ENCODE measurements around the gene RNF8.
A peak's percentile ranks its signal among the peaks of the same experiment; 100 is the strongest.
"Not testable (repeated sequence)": the region's sequence is repeated elsewhere in the genome, so short reads cannot be mapped to it uniquely, and the experiment has no call there.

RNF8 gene

DNA sequence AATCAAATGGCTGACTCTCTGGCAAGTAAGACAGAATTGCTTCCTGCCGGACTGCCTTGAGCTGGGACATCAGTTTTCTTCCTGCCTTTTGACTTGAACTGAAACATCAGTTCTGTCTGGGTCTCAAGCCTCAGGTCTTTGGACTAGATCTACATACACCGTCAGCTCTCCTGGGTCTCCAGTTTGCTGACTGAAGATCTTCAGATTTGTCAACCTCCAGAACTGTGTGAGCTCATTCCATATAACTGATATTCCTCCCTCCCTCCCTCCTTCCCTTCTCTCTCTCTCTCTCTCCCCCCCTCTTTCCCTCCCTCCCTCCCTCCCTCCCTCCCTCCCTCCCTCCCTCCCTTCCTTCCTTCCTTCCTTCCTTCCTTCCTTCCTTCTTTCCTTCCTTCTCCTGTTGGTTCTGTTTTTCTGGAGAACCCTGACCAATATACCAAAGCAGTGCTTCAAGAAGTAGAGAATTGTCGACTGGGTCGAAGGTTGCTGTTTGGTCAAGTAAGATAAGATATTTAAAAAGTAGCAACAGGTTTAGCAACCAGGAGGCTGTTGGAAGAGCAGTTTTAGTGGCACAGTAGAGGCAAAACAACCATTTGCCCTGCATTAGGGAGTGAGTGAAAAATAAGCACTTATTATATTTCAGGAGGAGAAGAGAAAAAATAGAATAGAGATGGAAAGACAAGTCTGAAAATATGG lies 46.2 kb downstream of the RNF8 start:
- DNase-seq (ENCODE audit: low read depth): no peak

DNA sequence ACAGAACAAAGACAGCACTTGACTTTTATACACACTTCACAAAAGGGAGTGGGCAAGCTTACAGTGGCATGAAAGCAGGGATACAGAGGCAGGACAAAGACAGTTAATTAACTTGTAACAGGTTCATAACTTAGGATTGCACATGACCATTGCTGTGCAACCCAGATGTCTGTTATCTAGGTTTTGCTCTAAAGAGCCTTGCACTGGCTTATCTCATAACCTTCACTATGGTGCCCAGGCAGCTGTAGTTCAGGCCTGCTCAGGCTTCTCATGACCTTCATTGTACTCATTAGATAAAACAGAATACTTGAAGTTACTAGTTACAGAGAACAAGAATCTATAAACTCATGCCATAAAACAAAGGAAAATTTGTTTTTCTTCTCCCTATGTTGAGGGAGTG lies 47.9 kb downstream of the RNF8 start:
- DNase-seq (ENCODE audit: low read depth): not testable (repeated sequence)

DNA sequence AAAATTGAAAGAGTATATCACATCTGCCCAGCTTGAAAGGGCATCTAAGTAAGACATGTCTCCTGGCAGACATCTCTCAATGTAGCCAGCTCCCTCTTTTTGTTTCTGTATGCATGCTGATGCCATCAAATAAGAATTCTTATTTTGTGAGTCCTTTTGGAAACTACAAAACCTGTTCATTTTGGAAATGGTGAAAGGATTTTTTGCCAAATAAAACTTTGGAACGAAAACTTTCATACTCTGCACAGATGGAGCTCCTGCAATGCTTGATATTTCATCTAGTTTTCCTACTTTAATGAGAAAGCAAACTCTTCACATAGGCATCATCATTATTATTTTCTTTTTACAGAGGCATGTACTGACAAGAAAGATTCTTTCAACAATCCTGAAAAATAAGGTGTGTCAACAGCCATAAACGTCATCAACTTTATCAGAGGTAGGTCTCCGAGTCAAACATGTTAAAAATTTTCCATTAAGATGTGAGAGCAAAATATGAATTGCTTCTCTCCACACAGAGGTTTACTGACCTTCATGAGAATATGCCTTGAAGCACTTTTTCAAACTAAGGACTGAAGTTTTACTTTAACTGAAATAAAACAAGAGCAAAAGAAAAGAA lies 53.1 kb downstream of the RNF8 start:
- no peak for DNase-seq (ENCODE audit: low read depth)

DNA sequence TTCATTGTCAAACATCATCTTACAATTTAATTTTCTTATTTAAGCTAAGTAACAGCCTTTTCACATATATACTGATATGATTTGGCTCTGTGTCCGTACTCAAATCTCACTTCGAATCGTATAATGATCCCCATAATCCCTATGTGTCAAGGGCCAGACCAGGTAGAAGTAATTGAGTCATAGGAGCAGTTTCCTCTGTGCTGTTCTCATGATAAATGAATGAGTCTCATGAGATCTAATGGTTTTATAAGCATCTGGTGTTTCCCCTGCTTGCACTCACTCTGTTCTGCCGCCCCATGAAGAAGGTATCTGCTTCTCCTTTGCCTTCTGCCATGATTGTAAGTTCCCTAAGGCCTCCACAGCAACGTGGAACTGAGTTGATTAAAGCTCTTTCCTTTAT lies 54.2 kb downstream of the RNF8 start:
- no peak for DNase-seq (ENCODE audit: low read depth)

DNA sequence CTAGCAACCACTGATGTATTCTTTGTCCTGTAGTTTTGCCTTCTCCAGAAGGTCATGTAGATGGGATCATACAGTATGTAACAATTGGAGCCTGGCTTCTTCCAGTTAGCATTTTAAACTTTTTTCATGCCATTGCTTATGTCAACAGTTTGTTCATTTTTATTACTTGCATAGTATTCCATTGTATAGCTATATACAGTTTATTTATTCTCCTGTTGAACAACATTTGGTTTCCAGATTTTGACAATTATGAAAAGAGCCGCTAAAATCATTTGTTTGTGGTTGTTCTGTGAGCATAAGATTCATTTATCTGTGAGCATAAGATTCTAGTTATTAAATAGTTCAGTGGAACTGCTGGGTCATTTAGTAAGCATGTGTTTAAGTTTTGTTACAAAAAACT lies 55.7 kb downstream of the RNF8 start:
- no peak for DNase-seq (ENCODE audit: low read depth)

DNA sequence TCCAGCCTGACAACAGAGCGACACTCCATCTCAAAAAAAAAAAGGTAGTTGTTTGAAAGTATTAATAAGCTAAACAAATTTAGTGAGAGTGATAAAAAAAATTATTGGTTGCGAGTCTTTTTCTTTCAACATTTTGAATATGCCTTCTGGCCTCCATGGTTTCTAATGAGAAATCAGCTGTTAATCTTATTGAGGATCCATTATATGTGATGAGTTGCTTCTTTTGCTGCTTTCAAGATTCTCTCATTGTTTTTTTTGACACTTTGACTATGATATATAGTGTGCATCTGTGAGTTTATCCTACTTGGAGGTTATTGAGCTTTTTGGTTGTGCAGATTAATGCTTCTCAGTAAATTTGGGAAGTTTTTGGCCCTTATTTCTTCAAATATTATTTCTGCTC lies 63.6 kb downstream of the RNF8 start:
- DNase-seq (ENCODE audit: low read depth): no peak

DNA sequence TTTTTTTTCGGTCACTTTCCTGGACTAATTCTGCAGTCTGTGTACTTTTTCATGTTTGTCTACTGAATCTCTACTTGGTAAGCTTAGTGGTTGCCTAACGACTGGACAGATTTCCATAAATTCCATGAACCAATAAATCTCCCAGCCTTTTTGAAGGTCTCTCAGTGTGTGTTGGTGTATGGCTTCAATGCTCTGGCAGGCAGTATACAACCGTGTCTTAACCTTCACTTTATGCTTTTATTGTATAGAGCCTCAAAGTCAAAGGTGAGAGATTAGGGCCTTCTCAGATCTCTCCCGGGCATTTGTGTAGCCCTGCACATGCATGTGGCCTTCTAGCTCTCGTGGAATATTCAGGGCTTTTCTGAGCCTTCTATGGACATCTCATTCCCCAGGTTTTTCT lies 64.9 kb downstream of the RNF8 start:
- no peak for DNase-seq (ENCODE audit: low read depth)

DNA sequence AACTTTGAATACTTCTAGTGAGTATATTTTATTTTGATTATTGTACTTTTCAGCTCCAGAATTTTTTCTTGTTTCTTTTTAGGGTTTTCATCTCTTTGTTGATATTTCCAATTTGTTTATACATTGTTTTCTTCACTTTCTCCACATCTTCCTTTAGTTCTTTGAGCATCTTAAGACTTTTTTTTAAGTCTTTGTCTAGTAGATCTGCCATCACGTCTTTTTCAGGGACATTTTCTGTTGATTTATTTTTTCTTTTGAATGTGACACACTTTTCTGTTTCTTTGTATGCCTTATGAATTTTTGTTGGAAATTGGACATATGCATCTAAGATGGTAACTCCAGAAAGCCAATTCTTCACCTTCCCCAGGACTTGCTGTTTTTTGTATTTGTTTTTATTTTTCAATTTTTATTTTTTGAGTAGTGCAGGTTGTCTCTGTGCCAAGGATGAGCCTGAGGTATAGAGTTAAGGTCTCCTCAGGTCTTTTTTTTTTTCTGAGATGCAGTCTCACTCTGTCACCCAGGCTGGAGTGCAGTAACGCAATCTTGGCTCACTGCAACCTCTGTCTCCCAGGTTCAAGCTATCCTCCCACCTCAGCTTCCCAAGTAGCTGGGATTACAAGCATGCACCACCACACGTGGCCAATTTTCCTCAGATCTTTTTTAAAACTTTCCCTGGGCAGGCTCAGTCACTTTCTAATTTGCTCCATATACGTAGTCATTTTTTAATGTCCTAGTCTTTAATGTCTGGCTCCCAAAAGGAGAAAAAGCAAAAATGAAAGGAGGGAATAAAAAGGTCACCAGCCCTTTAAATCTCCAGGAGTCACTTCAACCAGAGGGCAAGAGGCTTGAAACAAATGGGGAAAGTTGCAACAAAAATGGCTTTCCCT lies 72.5 kb downstream of the RNF8 start:
- DNase-seq (ENCODE audit: low read depth): no peak

DNA sequence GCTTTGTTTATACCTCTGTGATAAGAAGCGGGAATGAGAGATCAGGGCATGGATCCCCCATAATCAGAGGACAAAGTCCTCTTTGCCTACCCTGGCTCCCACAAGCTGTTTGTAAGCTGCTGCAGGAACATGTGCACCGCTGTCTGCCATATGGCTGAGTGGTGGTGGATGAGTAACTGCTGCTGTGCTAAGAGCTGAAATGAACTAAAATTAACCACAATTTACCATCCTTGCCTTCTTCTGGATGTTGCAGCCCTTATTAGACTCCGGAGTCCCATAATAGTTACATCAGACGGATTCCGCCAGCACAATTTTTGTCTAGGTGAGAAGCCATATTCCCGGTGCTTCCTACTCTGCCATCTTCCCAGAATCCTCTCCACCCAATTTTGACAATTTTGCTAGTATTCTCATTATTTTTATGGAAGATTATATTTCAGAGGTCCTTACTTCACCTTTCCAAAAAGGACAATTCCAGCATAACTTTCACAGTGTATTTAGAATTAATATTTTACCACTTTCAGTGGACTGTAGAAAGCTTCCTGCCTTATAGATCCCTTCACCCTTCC lies 73.2 kb downstream of the RNF8 start:
- no peak for DNase-seq (ENCODE audit: low read depth)

DNA sequence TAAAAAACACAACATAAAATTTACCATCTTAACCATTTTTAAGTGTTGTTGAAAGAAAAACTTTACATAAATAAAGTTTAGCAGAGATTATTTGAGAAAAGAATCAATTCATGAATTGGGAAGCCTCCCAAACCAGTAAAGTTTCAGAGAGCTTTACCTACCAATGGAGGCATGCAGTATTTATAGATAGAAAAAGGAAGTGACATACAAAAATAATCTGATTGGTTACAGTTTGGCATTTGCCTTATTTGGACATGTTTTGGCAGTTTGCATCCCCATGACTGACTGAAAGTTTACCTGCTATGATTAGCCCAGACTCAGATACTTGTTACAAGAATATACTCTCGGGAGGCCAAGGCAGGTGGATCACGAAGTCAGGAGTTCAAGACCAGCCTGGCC lies 75.6 kb downstream of the RNF8 start:
- no peak for DNase-seq (ENCODE audit: low read depth)

DNA sequence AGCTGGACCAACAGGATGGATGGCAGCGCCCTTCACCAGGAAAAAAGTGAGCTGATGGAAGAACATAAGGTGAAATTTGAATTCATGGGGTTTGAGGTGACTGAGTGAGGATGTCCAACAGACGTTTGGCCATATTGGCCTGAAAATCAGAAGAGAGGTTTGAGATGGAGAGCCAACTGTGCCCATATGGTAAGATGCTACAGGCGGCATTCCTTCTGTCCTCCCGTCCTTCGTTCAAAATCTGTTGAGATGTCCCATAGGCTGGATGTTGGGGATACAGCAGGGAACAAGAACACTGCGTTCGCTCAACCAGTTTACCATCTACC lies 78.8 kb downstream of the RNF8 start:
- no peak for DNase-seq (ENCODE audit: low read depth)

DNA sequence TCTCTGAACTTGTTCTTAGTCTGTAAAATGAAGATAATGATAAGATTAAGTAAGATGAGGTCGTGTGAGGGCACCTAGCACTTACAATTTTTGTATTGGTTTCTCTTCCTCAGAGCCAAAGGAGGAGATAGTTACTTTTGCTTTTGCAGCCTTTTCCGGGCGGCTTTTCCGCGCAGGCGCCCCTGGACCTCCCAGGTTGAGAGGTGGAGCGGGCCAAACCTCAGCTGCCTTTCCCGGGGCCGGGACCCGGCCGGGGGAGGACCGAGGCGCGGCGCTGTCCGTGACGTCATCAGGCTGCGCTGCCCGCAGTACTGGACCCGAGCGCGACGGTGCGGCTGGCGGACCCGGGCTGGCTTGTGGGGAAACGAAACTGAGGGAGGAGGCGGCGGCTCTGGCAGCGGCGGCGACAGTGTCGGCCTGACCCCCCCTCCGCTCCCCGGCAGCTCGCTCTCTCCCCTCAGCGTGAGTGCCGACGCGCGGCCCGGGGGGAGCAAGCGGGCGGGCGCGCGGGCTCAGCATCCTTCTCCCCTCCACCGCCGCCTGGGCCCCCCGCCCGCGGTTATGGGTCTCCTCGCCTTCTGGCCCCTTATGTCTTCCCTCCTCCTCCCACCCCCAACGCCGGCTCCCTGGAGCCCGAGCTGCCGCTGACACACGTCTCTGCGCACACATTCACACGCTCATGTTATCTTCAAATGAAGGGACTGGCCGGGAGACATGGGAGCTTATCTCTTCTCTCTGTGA lies 79.3 kb downstream of the RNF8 start, which contains the start of gene CMTR1:
CMTR1 (plus strand) TSS at position 306 of the 741 bp plus-strand sequence. CDS start 2,409 bp downstream, outside the sequence.
- peak; percentile 87 for DNase-seq (ENCODE audit: low read depth)

DNA sequence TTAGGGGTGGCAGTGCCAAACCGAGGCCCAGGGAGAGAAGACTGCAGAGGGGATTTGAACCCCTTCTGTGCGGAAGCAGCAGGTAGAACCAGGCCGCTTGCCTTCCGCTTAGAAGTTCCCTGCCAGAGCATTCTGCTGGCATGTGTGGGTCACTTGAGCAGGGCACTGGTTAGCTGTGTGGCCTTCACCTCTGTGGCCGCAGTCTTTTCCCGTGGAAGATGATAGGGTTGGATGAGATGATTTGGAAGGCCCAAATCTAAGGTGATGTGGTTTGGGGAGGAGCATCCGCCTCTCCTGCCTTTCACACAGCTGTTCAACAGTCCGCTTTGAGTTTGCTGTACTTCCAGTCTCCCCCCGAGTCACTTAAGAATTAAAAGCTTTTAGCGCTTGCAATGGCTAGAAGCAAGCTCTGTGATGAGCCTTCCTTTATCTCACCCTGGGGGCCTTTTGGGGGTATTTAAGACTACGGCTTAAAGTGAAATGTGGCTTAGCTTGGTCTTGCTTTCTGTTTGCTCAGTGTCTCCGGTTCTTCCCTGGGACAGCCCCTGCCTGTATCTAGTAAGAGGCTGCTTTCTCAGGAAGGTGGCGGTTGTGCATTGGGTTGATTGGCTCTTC lies 80.0 kb downstream of the RNF8 start:
- no peak for DNase-seq (ENCODE audit: low read depth)

DNA sequence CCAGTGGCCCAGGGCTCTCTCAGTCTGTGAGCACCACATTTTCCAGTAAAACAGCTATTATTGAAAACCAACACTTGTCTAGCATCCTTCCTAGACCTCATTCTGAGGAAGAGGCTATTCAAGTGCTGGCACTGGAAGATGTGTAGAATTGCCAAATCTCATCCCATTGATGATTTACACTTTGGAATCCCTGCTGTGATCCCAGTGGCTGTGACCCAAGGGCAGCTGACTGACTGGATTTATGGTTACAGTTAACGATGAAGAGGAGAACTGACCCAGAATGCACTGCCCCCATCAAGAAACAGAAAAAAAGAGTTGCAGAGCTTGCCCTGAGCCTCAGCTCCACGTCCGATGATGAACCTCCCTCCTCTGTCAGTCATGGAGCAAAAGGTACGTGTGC lies 81.6 kb downstream of the RNF8 start:
- DNase-seq (ENCODE audit: low read depth): no peak

DNA sequence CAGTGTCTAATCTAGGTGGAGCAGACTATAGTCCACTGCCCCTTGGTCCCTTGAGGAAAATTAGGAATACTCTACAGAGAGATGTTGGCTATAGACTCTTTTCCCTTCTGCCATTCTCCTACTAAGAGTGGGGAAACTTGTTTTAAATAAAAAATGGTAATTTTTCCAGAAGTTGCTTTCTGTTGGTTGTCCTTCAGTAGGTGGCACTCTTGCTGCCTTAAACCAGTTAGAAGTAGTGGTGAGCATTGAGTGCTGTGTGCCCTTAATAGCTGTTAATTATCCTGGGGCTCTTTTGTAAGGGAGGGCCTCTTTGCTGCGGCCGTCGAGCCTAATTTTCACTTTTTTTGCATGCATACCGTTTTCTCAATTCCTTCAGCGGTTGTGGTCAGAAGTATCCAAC lies 82.0 kb downstream of the RNF8 start:
- no peak for DNase-seq (ENCODE audit: low read depth)

DNA sequence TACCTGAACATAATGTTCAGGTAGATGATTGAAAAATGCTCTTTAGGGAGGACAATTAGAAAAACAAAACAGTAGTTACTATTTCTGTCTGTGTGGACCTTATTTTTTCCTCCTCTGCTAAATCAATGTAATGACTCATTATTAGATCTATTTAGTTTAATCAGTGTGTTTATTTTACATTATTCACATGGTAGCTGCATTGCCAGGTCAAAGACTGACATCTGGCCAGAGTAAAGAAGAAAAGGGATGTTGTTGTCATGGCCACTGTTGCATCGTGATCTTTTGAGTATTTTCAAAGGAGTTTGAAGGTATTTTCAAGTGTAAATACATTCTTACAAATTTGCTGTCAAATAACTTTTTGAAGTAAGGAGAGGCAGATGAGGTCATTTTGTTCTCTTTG lies 85.1 kb downstream of the RNF8 start:
- no peak for DNase-seq (ENCODE audit: low read depth)

DNA sequence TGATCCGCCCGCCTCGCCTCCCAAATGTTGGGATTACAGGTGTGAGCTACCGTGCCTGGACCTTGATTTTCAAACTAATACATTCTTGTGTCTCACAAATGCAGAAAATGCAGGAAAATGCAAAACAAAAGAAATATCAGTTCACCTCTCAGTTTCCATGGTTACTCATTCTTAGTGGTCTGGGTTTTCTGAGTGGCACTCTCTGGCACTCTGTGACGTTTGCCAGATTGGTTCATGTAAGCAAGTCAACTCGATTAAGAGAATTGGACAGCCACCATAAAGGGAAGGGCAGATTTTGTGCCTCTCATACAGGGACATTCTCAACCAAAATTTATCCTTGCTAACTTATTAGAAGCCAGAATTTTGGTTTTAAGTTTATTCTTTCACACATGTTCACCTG lies 87.9 kb downstream of the RNF8 start:
- DNase-seq (ENCODE audit: low read depth): no peak

DNA sequence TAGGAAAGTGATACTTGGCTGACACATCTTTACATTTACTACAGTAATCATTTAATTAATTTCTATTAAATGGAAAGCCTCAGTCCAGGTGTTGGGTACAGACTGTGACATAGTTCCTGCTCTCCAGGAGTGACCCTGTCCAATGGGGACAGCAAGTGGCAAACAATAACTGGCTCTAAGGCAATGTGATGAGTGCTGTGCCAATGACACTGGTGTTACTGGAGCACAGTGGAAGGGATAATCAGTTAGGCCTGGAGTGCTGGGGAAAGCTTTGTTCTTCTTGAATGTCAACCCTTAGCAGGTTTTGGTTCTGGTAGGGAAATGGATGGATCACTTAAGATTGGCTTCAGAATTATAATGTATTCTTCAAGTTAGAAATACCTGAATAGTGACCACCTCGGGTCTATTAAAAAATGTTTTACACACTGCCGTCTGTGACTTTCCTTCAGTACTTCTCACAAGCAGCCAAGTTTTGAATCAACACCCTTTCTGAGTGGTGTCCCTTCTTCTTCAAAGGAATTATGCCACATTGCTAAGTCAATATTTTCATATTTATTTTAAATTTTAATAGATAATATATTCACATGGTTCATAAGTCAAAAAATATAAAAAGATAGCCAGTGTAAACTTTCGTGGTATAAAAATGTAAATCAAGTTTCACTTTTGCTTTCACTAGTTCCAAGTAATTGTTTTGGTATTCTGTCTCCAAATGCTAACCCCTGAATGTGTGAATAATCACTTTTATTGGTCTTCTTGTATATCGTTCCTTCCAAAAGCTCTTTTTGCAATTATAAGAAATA lies 88.8 kb downstream of the RNF8 start:
- no peak for DNase-seq (ENCODE audit: low read depth)

DNA sequence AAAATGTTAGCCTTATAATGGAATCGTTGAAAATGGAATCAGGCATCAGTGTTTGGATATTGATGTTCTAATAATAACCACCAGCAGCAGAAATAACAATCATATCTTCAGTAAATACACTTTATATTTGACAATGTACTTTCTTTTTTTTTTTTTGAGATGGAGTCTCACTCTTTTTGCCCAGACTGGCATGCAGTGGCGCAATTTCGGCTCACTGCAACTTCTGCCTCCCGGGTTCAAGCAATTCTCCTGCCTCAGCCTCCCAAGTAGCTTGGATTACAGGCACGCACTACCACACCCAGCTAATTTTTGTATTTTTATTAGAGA lies 89.4 kb downstream of the RNF8 start:
- DNase-seq (ENCODE audit: low read depth): not testable (repeated sequence)
